KMS-11 (cell line): ENCODE measurements around the gene PPM1H.
"Not testable (repeated sequence)": the region's sequence is repeated elsewhere in the genome, so short reads cannot be mapped to it uniquely, and the experiment has no call there.

Experiments
- H2AFZ ChIP-seq: fragments of 200-600 bp; sonication (generic); 2 replicates; pipeline ENCODE4 v1.6.1; 2016; ENCODE audit warnings: antibody characterized with exemption, mixed run types, low read depth
- H3K27ac ChIP-seq: fragments of 200-600 bp; sonication (generic); 2 replicates; pipeline ENCODE4 v1.6.1; 2016; ENCODE audit warnings: mild to moderate bottlenecking, mixed run types
- H3K27me3 ChIP-seq: fragments of 200-600 bp; sonication (generic); 2 replicates; pipeline ENCODE4 v1.6.1; 2017; ENCODE audit warnings: mild to moderate bottlenecking, low read depth, mixed run types, moderate library complexity; ENCODE audit not compliant: insufficient read depth
- H3K36me3 ChIP-seq: fragments of 200-600 bp; sonication (generic); 2 replicates; pipeline ENCODE4 v1.6.1; 2017; ENCODE audit warnings: mild to moderate bottlenecking, mixed run types; ENCODE audit not compliant: insufficient read depth
- H3K4me1 ChIP-seq: fragments of 200-600 bp; sonication (generic); 2 replicates; pipeline ENCODE4 v1.6.1; 2016; ENCODE audit warnings: mild to moderate bottlenecking, low read depth, mixed run types; ENCODE audit not compliant: poor library complexity, severe bottlenecking
- H3K4me2 ChIP-seq: fragments of 200-600 bp; sonication (generic); 2 replicates; pipeline ENCODE4 v1.7.0; 2016; ENCODE audit warnings: mild to moderate bottlenecking, mixed run types
- H3K4me3 ChIP-seq: fragments of 200-600 bp; sonication (generic); IDR thresholded peaks from 2 replicates; pipeline ENCODE4 v1.6.1; 2017; ENCODE audit warnings: low read depth, low read length, mixed read lengths; ENCODE audit not compliant: insufficient read depth
- H3K79me2 ChIP-seq: fragments of 200-600 bp; sonication (generic); 2 replicates; pipeline ENCODE4 v1.6.1; 2016; ENCODE audit warnings: low read depth, mixed run types; ENCODE audit not compliant: insufficient read depth
- H3K9ac ChIP-seq: fragments of 200-600 bp; sonication (generic); 2 replicates; pipeline ENCODE4 v1.6.1; 2016; ENCODE audit warnings: mild to moderate bottlenecking, mixed run types
- H4K20me1 ChIP-seq: fragments of 200-600 bp; sonication (generic); 2 replicates; pipeline ENCODE4 v1.6.1; 2016; ENCODE audit warnings: mild to moderate bottlenecking, mixed run types; ENCODE audit not compliant: insufficient read depth
- TF ChIP-seq, protein P1 (sequence below): fragments of 200-600 bp; sonication (generic); conservative IDR thresholded peaks from 2 replicates; pipeline ENCODE4 v1.6.1; 2017; ENCODE audit warnings: low read depth, mild to moderate bottlenecking, antibody characterized with exemption, low read length, moderate library complexity, mixed read lengths

PPM1H gene

DNA sequence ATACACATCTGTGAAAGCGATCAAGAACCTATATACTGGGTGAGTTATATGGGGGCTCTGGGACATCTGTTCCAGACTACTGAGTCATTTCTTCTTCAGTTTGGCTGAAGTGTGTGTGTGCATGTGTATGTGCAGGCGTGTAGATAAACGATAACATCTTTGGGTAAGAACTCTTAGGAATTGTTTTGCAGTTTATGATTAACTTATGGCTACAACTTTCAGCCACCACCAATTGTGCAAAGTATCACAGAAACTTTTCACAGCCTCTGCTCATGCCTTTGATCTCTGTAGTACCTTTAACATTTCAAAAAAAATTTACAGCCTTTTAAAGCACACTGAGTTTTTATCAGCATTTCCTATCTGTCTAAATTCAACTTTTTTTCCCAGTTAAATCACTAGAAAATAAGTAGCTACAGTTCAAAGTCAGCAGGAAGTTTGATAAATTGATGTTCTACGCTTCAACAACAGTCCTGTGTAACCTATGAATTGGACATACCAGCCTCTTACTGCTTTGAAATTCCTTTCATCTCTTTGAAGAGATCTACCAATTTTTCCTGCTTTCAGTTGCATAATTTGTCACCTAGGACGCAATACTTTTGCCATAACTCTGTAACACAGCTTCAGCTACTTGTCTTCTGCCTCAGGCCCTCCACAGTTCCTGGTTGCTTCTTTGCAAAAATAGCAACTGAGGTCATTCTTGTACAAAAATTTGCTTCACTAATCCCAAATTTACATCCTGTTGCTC lies 43.0 kb downstream of the PPM1H start:
- Histone ChIP-seq H4K20me1 (no peaks in the 10 kb centered on the region), H3K4me1 (no peaks in the 10 kb centered on the region), H3K27me3 (no peaks in the 10 kb centered on the region), H3K4me3 (no peak overlapping the region), H3K9ac (no peak overlapping the region), H2AFZ (no peak overlapping the region), H3K27ac (no peak overlapping the region), H3K79me2 (no peaks in the 10 kb centered on the region), H3K36me3 (no peaks in the 10 kb centered on the region), H3K4me2 (no peak overlapping the region)
- TF ChIP-seq, protein P1, sequence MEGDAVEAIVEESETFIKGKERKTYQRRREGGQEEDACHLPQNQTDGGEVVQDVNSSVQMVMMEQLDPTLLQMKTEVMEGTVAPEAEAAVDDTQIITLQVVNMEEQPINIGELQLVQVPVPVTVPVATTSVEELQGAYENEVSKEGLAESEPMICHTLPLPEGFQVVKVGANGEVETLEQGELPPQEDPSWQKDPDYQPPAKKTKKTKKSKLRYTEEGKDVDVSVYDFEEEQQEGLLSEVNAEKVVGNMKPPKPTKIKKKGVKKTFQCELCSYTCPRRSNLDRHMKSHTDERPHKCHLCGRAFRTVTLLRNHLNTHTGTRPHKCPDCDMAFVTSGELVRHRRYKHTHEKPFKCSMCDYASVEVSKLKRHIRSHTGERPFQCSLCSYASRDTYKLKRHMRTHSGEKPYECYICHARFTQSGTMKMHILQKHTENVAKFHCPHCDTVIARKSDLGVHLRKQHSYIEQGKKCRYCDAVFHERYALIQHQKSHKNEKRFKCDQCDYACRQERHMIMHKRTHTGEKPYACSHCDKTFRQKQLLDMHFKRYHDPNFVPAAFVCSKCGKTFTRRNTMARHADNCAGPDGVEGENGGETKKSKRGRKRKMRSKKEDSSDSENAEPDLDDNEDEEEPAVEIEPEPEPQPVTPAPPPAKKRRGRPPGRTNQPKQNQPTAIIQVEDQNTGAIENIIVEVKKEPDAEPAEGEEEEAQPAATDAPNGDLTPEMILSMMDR, result no peak

DNA sequence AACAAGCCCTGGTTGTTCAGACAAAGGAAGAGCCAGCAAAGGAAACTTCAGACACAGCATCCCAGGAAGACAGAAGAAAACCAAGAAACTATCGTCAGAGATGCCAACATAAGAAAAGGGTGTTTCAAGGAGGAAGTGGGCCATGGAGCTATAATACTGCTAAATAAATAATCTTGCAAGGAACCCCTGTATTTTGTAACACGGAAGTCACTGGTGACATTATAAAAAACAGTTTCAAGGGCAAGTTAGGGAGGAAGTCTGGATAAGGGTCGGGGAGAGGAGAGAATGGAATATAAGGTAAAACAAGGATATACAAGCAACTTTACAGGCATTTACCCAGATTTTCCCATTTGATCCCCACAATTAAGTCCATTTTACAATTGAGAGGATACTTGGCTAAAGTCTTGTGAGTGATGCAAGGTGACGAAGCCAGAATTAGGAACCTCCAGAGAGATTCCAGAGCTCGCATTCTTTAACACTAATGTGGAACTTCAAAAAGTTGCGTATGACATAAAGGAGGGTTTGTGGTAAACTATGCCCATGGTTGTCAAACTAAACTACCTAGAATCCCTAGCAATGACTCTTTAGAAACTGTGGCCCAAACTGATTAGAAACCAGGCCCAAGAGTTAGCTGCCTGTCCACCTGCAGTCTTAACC lies 46.4 kb downstream of the PPM1H start:
- TF ChIP-seq, protein P1, result no peak
- Histone ChIP-seq H3K27ac (no peak overlapping the region), H4K20me1 (no peaks in the 10 kb centered on the region), H3K79me2 (no peaks in the 10 kb centered on the region), H3K4me2 (no peak overlapping the region), H3K36me3 (no peaks in the 10 kb centered on the region), H3K27me3 (no peaks in the 10 kb centered on the region), H2AFZ (no peak overlapping the region), H3K4me3 (no peak overlapping the region), H3K4me1 (peaks cover 12% of the 10 kb centered on the region), H3K9ac (no peak overlapping the region)

DNA sequence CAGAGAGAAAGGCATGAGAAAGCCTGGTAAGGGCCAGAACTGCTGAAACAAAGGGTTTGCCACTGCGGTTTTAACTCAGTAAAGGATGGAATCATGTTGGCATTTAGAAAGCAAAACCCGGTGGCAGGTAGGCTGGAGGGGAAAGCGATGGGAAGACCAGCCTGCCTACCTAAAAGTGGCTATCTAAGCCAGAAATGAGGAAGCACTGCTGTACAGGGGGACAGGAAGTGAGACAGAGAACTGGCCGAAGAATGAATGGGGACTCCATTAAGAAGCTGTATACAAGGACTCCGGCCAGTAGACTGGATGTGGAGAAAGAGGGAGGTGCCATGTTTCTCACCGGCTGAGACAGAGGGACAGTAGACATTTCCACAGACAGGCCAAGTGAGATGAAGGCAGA lies 48.2 kb downstream of the PPM1H start:
- H3K4me2 ChIP-seq, result no peak overlapping the region
- no peak overlapping the region for H3K9ac ChIP-seq
- no peaks in the 10 kb centered on the region for H3K79me2 ChIP-seq
- peaks cover 24% of the 10 kb centered on the region for H3K4me1 ChIP-seq
- no peak overlapping the region for H2AFZ ChIP-seq
- no peaks in the 10 kb centered on the region for H3K36me3 ChIP-seq
- H3K27me3 ChIP-seq, result no peaks in the 10 kb centered on the region
- no peak overlapping the region for H3K4me3 ChIP-seq
- no peak overlapping the region for H3K27ac ChIP-seq
- TF ChIP-seq, protein P1, result no peak
- H4K20me1 ChIP-seq, result no peaks in the 10 kb centered on the region

DNA sequence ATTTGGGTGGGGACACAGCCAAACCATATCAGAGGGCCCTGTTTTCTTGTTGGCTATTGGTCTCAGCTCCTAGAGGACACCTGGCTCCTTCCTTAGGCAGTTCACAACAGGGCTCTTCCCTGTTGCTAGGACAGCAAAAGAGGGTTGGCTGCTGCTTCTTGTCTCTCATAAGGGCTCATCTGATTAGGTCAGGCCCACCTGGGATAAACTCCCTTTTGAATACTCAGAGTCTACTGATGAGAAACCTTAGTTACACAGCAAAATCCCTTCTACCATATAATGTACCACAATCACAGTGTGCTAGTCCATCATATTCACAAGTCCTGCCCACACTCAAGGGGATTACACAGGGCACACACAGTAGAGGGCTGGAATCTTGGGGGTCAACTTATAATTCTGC lies 49.7 kb downstream of the PPM1H start:
- Histone ChIP-seq H3K27ac (no peak overlapping the region), H3K9ac (no peak overlapping the region), H3K27me3 (no peaks in the 10 kb centered on the region), H4K20me1 (no peaks in the 10 kb centered on the region), H3K4me2 (no peak overlapping the region), H2AFZ (no peak overlapping the region), H3K4me1 (peaks cover 38% of the 10 kb centered on the region), H3K36me3 (no peaks in the 10 kb centered on the region), H3K79me2 (no peaks in the 10 kb centered on the region), H3K4me3 (no peak overlapping the region)
- TF ChIP-seq, protein P1, result no peak

DNA sequence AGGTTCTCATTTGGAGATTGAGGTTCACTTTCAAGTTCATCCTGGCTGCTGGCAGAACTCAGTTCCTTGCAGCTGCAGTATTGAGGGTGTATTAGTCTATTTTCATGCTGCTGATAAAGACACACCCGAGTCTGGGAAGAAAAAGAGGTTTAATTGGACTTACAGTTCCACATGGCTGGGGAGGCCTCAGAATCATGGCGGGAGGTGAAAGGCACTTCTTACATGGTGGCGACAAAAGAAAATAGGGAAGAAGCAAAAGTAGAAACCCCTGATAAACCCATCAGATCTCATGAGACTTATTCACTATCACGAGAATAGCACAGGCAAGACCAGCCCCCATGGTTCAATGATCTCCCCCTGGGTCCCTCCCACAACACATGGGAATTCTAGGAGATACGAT lies 50.1 kb downstream of the PPM1H start:
- not testable (repeated sequence) for H3K79me2 ChIP-seq, H3K27me3 ChIP-seq, H3K27ac ChIP-seq

More for the DNA sequence above, 50.1 kb downstream of the PPM1H start:
- H3K36me3 ChIP-seq, H2AFZ ChIP-seq, H4K20me1 ChIP-seq, H3K9ac ChIP-seq, H3K4me3 ChIP-seq, H3K4me2 ChIP-seq: not testable (repeated sequence)
- H3K4me1 ChIP-seq, result peaks cover 40% of the 10 kb centered on the region
